ENCODE results near the gene RPS14.

The RPS14 gene

DNA sequence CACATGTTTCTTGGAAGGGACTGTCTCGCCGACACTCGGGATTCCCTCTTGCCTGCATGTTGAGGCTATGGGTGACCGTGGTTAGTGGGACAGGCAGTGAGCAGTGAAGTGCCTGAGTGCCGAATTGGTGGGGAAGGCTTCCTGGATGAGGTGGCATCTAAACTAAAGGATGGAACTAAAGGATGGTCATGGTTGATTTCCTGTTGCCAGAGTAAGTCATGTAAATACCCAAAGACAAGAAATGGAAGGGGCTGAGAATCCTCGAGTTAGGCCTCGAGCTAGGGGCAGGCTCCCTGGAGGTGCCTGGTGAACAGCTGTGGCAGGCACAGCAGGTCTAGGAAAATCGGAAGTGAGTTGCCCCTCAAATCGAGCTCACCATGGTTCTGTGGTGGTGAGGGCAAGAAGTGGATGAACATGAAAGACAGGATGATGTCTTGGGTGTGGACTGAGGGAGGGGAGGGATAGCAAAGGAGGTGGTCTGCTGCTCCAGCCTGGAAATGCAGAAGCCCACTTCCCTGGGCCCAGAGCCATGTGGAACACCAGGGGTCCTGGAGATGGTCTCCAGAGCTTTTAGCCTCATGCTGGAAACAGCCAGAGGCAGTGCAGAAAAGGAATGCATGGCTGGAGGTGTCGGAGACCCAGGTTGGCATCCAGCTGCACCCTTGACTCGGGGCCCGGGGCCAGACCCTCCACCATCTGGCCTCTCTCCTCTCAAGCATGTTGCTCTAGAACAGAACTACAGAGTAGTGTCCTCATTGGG lies 49.0 kb downstream of the RPS14 start:
- no peak for DNase-seq (ENCODE audit: low read depth)

DNA sequence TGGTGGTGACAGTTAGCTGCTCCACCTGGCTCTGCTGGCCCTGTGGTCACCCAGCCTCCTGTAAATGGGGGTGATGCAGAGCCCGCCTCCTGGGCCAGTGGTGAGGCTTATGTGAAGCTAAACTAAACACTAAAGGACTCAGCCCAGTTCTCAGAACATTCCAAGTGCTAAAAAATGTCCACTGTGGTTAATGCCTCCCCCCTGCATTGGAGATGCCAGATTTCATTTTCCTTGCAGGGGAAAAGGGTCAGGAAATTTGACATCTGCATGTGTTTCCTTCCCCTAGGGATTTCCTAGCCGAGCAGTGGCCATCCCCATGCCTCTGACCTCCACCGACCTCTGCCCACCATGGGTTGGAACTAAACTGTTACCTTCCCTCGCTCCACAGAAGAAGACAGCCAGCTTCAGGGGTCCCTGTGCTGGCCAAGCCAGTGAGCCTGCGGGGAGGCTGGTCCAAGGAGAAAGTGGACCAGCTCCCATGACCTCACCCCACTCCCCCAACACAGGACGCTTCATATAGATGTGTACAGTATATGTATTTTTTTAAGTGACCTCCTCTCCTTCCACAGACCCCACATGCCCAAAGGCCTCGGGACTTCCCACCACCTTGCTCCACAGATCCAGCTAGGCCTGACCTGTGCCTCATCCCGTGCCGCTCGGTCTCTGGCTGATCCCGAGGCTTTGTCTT lies 49.9 kb downstream of the RPS14 start:
- DNase-seq (ENCODE audit: low read depth) = no peak

DNA sequence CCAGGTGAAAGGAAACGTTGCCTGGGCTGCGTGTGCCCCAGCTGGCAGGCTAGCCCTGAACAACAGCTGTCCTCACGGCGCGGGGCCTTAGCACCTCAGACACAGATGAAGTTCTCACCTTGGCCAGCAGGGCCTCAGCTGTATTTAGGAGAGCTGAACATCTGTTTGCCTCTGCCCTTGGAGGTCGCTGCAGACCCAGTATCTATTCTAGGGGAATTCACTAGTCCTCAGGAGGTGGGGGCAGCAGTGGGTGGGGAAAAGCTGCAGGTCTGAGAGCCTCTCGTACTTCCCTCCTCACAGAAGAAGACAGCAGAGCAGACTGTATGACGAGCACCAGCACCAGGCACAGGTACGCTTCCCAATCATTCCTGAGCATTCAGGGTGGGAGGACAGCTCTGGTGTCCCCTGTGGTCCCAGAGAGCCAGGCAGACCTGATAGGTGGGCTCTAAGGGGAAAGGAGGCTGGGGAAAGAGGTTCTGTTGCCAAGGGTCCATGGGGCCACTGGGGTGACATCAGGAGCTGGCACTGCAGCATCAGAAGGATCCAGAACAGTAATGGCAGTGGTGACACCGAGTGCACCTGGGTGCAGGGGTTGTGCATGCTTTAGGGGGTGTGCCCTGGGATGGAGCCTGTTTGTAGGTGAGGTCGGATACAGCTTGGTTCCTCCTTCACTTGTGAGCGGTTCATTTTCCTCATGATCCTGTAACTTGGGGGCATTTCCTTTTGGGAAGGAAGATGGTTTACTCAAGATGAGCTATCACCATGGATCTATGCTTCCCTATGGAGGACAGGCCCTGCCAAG lies 50.6 kb downstream of the RPS14 start:
- DNase-seq (ENCODE audit: low read depth) = no peak

DNA sequence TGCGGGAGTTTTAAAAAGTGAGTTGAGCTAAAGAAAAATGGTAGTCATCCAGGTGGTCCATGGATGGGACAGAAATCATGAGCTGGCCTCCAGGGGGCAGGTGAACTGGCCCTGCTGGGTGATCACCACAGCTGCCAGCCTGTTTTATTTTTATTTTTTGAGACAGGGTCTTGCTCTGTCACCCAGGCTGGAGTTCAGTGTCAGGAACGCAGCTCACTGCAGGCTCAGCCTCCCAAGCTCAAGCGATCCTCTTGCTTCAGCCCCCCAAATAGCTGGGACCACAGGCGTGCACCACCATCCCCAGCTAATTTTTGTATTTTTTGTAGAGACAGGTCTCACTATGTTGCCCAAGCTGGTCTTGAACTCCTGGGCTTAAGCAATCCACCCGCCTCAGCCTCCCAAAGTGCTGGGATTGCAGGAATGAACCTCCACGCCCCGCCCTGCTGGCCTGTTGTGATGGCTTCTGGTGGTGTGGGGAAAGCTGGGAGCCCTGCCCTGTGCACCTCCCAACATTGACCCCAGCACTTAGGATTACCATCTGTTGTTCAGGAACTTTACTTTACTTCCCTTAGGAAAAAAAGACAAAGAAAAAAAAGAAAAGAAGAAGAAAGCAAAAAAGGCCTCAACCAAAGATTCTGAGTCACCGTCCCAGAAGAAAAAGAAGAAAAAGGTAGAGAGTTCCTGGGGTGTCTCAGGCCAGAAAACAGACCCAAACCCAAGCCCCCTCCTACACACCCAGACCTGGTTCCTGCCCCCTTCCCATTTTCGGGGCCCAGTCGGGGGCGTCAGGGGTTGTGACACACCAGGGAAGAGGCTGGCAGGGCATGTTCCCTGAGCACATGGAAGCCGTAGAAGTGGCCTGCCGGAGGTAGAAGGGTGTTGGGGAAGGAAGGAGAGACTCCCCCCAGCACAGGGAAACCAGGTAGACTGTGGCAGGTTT lies 51.5 kb downstream of the RPS14 start:
- DNase-seq (ENCODE audit: low read depth) = no peak

DNA sequence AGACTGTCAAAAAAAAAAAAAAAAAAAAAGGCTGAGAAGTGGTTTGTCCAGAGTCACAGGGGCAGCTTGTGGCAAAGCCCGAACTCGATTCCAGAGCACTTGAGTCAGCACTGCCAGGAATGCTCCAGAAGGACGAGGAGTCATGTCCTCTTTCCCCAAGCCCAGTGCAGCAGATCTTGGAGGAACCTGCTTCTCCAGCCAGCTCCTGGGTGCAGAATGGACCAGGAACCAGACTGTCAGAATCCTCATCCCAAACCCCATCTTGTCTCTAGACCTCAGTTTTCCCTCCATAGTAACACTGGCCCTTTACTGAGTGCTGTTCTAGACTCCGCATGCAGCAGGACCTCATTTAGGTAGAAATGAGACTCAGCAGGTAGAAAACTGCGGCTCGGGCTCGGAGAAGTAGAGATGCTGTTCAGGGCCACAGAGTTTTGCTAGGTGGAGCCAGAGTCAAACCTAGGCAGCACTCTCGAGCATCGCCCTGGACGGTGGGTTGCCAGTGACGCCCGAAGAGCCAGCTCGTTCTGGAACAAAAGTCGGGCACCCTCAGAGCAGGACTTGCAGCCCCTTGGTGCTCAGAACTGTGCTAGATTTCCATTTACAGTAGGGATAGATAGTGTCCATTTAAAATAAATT lies 52.3 kb downstream of the RPS14 start:
- DNase-seq (ENCODE audit: low read depth) = no peak

DNA sequence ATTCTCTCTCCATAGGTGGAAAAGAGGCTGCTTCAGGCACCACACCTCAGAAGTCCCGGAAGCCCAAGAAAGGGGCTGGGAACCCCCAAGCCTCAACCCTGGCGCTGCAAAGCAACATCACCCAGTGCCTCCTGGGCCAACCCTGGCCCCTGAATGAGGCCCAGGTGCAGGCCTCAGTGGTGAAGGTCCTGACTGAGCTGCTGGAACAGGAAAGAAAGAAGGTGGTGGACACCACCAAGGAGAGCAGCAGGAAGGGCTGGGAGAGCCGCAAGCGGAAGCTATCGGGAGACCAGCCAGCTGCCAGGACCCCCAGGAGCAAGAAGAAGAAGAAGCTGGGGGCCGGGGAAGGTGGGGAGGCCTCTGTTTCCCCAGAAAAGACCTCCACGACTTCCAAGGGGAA lies 53.3 kb downstream of the RPS14 start:
- DNase-seq (ENCODE audit: low read depth) = no peak

DNA sequence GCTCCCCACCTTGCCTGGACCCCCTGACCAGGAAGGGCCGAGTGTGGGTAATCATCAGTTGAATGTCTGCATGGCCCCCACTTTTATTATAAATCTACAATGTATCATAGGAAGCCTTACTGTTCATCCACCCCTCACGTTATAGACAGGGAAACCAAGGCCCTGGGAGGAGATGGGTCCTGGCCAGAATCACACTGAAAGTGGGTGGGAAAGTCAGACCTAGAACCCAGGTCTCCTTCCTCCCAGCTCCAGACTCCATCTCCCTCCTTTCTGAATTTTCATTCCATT lies 53.9 kb downstream of the RPS14 start:
- DNase-seq (ENCODE audit: low read depth) = no peak

DNA sequence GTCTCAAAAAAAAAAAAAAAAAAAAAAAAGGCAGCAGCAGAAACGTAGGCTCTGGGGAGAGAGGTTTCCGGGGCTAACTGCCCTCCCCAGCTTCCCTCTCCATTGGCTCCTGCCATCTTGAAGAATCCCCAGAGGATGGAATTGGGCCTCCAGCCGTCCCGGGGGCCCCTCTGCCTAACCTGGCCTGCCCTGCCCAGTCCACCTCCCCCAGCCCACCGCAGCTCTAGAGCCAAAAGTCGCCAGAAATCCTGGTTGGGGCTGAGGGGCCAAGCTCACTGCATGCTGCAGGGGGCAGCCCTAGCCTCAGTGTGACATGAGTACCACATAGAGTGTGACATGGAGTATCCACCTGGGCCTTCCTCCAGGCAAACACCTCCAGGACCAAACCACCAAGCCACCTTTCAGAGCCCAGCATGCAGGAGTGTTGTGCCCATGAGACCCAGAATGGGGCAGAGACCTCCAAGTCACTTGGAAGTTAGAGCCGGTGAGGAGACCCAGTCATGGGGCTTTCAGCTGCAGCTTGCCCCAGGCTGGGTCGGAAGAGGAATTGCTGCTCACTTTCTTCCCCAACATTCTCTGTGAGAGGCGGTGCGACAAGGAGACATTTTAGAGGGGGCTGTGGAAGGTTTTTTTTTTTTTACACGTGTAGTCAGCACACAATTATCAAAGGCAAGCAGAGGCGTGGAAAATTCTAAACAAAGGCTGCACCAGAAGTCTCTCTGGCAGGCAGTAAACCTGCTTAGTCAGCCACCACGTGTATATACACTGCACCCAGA lies 54.4 kb downstream of the RPS14 start:
- no peak for DNase-seq (ENCODE audit: low read depth)

DNA sequence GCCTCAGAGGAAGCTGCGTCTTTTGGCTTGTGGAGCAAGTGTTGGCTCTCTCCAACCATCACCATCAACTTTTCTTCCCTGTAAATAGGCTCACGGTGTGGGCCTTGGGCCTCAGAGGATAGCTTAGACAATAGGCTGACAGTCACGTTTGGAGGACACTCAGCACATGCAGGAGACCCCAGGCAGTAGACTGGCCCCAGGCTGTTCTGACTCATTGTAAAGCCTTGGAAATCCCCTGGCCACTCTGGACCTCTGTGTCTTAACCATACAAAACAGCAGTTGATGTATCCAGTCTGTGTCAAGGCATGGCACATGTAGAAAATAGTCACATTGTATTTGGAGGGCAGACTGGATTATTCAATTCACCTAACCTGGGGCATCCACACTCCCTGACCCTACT lies 55.4 kb downstream of the RPS14 start:
- no peak for DNase-seq (ENCODE audit: low read depth)

DNA sequence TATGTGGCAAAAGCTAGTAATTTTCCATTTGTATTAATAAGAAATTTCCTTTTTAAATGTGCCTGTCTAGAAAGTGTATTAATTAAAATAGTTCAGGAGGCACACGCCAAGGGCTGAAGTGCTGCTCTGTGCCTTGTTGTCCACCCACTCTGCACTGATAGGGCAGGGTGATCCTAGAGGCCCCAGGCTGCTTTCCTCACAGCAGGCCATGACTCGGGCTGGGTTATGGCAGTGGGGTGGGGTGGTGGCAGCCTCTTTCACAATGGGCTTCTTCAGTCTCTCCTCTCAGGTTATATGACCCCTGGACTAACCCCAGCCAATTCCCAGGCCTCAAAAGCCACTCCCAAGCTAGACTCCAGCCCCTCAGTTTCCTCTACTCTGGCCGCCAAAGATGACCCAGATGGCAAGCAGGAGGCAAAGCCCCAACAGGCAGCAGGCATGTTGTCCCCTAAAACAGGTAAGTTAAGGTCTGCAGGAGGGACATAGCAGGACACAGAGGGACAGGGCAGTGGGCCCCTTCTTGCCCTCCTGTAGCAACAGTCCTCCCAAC lies 56.4 kb downstream of the RPS14 start:
- DNase-seq (ENCODE audit: low read depth) = no peak

DNA sequence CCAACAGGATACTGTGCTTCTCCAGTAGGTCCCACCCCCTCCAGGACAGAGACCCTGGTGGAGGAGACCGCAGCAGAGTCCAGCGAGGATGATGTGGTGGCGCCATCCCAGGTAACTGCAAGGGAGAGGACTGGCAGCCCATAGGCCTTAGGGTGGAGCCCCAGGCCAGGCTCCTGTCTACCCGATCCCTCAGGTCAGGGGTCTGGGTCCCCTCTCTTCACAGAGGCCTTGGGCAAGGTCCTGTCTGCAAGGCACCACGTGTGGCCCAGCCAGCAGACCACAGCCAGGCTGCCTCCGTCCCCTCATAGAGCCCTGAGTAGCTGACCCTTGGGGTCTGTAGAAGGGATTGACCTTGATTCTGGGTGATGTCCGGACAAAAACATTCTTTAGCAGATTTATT lies 56.9 kb downstream of the RPS14 start:
- no peak for DNase-seq (ENCODE audit: low read depth)

All from activated T-cell treated with anti-CD3 and anti-CD28 coated beads for 24 hours (primary cell).